GM19463 (cell line): Measurements from ENCODE around the gene WDR44.
"Not testable (repeated sequence)": the region's sequence is repeated elsewhere in the genome, so short reads cannot be mapped to it uniquely, and the experiment has no call there.

Source experiments
- ATAC-seq: cut with Tn5 transposase; IDR thresholded peaks from one replicate; pipeline ENCODE4 v1.9.1; 2021; ENCODE audit warnings: mild to moderate bottlenecking, moderate library complexity; ENCODE audit not compliant: unreplicated experiment

Gene WDR44

GRCh38 chrX:118480172-118480571 lies 134.3 kb downstream of the WDR44 start:
- ATAC-seq = no peak

- ATAC-seq = not testable (repeated sequence)
Observed at GRCh38 chrX:118482384-118482783, 136.5 kb downstream of the WDR44 start.

GRCh38 chrX:118484216-118484903 lies 138.5 kb downstream of the WDR44 start:
- ATAC-seq = no peak

DNA sequence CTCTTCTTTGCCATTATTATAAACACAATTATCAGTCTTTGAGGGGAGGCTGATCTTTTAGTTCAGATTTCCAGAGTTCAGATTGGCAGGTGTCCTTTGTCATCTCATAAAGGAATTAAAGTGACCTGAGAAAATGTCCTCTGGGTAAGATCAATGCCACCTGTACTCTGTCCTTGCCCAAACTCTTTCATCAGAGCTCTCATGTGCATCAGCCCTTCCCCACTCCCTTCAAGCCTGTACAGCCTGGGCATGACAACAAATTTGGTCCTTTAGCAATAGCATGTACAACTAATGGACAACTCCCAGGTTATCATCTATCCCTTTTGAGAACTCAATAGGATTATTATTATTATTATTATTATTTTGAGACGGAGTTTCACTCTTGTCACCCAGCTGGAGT lies 140.8 kb downstream of the WDR44 start:
- ATAC-seq = not testable (repeated sequence)

- no peak for ATAC-seq
Observed at GRCh38 chrX:118493016-118493415, 147.1 kb downstream of the WDR44 start.

DNA sequence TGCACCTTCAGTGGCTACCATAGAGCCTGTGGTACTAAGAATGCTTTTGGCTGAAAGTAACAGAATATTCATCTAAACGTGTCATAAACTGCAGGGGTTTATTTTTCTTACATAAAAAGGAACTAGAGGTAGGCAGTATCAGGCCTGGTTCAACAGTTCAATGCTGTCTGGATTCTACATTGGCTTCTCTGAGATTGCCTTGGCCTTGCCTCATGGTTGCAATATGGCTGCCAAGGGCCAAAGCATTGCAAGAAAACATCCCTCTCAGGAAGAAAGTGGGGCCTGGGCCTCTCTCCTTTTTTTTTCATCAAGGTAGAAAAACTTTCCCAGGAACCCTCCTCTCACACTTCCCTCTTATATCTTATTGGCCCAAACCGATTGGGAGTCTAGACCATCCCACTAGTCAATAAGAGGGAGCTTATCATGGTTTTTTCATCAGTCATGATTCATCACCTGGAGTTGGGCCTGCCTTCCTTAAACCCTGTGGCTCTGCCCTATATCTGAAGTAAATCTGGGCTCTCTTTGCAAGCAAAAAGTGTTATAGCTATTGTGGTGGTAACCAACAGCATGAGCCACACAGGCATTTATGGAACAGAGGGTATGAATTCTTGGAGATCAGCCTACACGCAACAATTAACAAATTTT lies 147.9 kb downstream of the WDR44 start:
- no peak for ATAC-seq

GRCh38 chrX:118495061-118495921 lies 149.4 kb downstream of the WDR44 start, which contains the start of gene DOCK11:
DOCK11 (plus strand) TSS chrX:118495815; CDS start chrX:118495972, 157 bp downstream.
- peak; percentile 70 for ATAC-seq

GRCh38 chrX:118495958-118496762 lies 150.3 kb downstream of the WDR44 start:
- peak; percentile 56 for ATAC-seq

DNA sequence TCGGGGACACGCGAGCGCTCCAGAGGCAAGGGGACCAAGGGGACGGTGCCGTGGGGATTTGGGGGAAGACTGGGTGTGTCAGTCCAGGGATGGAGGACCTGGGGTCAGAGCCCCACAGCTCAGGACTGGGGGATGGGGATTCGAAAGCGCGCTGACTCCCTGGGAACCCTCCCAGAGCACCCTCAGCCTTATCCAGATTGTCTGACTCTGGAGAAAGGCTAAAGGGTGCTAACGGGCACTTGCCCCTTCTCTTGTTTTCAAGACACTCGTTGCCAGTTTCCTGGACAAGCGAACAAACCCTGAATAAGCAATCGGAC lies 150.8 kb downstream of the WDR44 start:
- ATAC-seq = peak; percentile 5

DNA sequence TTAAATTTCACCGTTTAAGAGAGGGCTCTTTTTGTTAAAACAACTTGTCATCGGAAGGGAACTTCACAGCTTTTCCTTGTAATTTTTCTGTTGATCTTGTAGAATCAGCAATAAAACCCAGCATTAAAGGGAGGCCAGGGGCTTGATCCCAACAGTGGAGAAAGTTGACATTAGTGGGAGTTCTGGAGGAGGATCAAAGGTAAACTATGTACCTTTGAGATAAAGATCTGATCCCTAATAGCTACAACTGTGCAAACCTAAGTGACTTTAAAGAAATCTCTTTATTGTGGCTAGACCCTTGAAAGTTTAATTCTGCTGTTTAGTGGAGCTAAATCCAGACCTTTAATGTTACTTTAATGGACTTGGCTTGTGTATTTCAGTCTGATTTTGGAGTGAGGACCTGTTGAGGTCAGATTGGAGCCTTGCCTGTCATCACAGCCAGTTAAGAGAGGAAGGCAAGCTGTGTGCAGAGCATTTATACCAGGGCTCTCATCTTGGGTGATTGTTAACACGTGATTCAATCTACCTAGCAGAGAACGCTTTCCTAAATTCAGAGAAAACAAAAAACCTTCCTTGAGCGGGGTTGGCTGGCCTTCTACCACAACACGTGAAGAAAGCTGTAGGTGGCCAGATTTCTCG lies 151.4 kb downstream of the WDR44 start:
- ATAC-seq = no peak

GRCh38 chrX:118498351-118498750 lies 152.4 kb downstream of the WDR44 start:
- no peak for ATAC-seq

DNA sequence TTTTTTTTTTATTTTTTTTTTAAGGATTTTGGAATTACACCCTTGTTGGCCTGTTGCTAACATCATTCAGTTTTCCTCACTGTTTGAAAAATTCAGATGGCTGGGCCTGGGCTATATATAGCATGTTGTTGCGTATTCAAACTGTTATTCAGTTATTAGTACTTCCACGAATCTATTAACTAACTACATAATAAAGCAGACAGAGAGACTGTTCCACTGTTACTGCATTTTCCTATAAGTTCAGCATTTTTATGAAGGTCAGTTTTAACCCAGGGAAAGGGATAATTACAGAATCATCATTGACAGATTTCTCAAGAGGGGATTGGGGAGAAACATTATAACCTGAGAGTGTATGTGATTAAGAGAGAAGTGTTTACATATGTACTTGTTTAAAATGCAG lies 152.8 kb downstream of the WDR44 start:
- no peak for ATAC-seq

GRCh38 chrX:118499295-118499694 lies 153.4 kb downstream of the WDR44 start:
- no peak for ATAC-seq
